Activated naive CD8-positive, alpha-beta T cell (primary cell): Measurements from ENCODE around the gene NXPH4.

Experiments
- H3K27ac Mint-ChIP-seq: one replicate; pipeline ENCODE4 v1.8.0; 2021; ENCODE audit warnings: mixed read lengths
- H3K27me3 Mint-ChIP-seq: one replicate; pipeline ENCODE4 v1.8.0; 2021; ENCODE audit warnings: mixed read lengths
- H3K36me3 Mint-ChIP-seq: one replicate; pipeline ENCODE4 v1.8.0; 2021; ENCODE audit warnings: mixed read lengths
- H3K4me1 Mint-ChIP-seq: one replicate; pipeline ENCODE4 v1.8.0; 2021; ENCODE audit warnings: low read depth, mixed read lengths
- H3K4me3 Mint-ChIP-seq: one replicate; pipeline ENCODE4 v1.8.0; 2021; ENCODE audit warnings: mild to moderate bottlenecking, mixed read lengths
- H3K9me3 Mint-ChIP-seq: one replicate; pipeline ENCODE4 v1.8.0; 2021; ENCODE audit warnings: low read depth, mixed read lengths

The NXPH4 gene

GRCh38 chr12:57179331-57180086 is 37.1 kb upstream of the NXPH4 start:
- Mint-ChIP-seq H3K9me3 (no peaks in the 10 kb centered on the region), H3K4me3 (no peak overlapping the region), H3K4me1 (peaks cover 2% of the 10 kb centered on the region), H3K27me3 (no peaks in the 10 kb centered on the region), H3K27ac (no peak overlapping the region), H3K36me3 (no peaks in the 10 kb centered on the region)

- H3K36me3 Mint-ChIP-seq = no peaks in the 10 kb centered on the region
- H3K4me3 Mint-ChIP-seq = no peak overlapping the region
- no peak overlapping the region for H3K27ac Mint-ChIP-seq
- peaks cover 2% of the 10 kb centered on the region for H3K4me1 Mint-ChIP-seq
- H3K27me3 Mint-ChIP-seq = no peaks in the 10 kb centered on the region
- no peaks in the 10 kb centered on the region for H3K9me3 Mint-ChIP-seq
Measured at GRCh38 chr12:57180321-57180989, 36.1 kb upstream of the NXPH4 start.

GRCh38 chr12:57181072-57181471 is 35.5 kb upstream of the NXPH4 start:
- Mint-ChIP-seq H3K9me3 (no peaks in the 10 kb centered on the region), H3K4me1 (peaks cover 2% of the 10 kb centered on the region), H3K27me3 (no peaks in the 10 kb centered on the region), H3K36me3 (no peaks in the 10 kb centered on the region), H3K4me3 (no peak overlapping the region), H3K27ac (no peak overlapping the region)

GRCh38 chr12:57181561-57182155 is 34.9 kb upstream of the NXPH4 start:
- no peaks in the 10 kb centered on the region for H3K36me3 Mint-ChIP-seq
- no peak overlapping the region for H3K27ac Mint-ChIP-seq
- H3K9me3 Mint-ChIP-seq = no peaks in the 10 kb centered on the region
- H3K4me3 Mint-ChIP-seq = no peak overlapping the region
- peaks cover 2% of the 10 kb centered on the region for H3K4me1 Mint-ChIP-seq
- H3K27me3 Mint-ChIP-seq = no peaks in the 10 kb centered on the region

GRCh38 chr12:57182918-57183575 is 33.5 kb upstream of the NXPH4 start:
- H3K27ac Mint-ChIP-seq = no peak overlapping the region
- no peak overlapping the region for H3K4me3 Mint-ChIP-seq
- no peaks in the 10 kb centered on the region for H3K36me3 Mint-ChIP-seq
- H3K27me3 Mint-ChIP-seq = no peaks in the 10 kb centered on the region
- no peaks in the 10 kb centered on the region for H3K9me3 Mint-ChIP-seq
- peaks cover 2% of the 10 kb centered on the region for H3K4me1 Mint-ChIP-seq

- H3K36me3 Mint-ChIP-seq = no peaks in the 10 kb centered on the region
- no peak overlapping the region for H3K27ac Mint-ChIP-seq
- no peaks in the 10 kb centered on the region for H3K9me3 Mint-ChIP-seq
- peaks cover 2% of the 10 kb centered on the region for H3K4me1 Mint-ChIP-seq
- no peaks in the 10 kb centered on the region for H3K27me3 Mint-ChIP-seq
- no peak overlapping the region for H3K4me3 Mint-ChIP-seq
Measured at GRCh38 chr12:57183939-57184725, 32.5 kb upstream of the NXPH4 start.

GRCh38 chr12:57185403-57185802 is 31.2 kb upstream of the NXPH4 start:
- no peaks in the 10 kb centered on the region for H3K27me3 Mint-ChIP-seq
- no peaks in the 10 kb centered on the region for H3K9me3 Mint-ChIP-seq
- peaks cover 2% of the 10 kb centered on the region for H3K4me1 Mint-ChIP-seq
- H3K4me3 Mint-ChIP-seq = no peak overlapping the region
- H3K36me3 Mint-ChIP-seq = no peaks in the 10 kb centered on the region
- H3K27ac Mint-ChIP-seq = no peak overlapping the region

GRCh38 chr12:57185906-57186508 is 30.6 kb upstream of the NXPH4 start:
- H3K4me1 Mint-ChIP-seq = peaks cover 2% of the 10 kb centered on the region
- no peak overlapping the region for H3K27ac Mint-ChIP-seq
- no peaks in the 10 kb centered on the region for H3K9me3 Mint-ChIP-seq
- no peak overlapping the region for H3K4me3 Mint-ChIP-seq
- H3K36me3 Mint-ChIP-seq = no peaks in the 10 kb centered on the region
- H3K27me3 Mint-ChIP-seq = no peaks in the 10 kb centered on the region

- Mint-ChIP-seq H3K27ac (no peak overlapping the region), H3K27me3 (no peaks in the 10 kb centered on the region)
Measured at GRCh38 chr12:57187222-57188089, 29.1 kb upstream of the NXPH4 start.

GRCh38 chr12:57188090-57188425 is 28.5 kb upstream of the NXPH4 start:
- Mint-ChIP-seq H3K4me3 (no peak overlapping the region), H3K27ac (no peak overlapping the region), H3K27me3 (no peaks in the 10 kb centered on the region), H3K9me3 (no peaks in the 10 kb centered on the region), H3K36me3 (no peaks in the 10 kb centered on the region), H3K4me1 (no peaks in the 10 kb centered on the region)

More at GRCh38 chr12:57187222-57188089, 29.1 kb upstream of the NXPH4 start:
- no peaks in the 10 kb centered on the region for H3K9me3 Mint-ChIP-seq
- H3K4me1 Mint-ChIP-seq = peaks cover 2% of the 10 kb centered on the region
- no peak overlapping the region for H3K4me3 Mint-ChIP-seq
- no peaks in the 10 kb centered on the region for H3K36me3 Mint-ChIP-seq

- Mint-ChIP-seq H3K4me1 (no peaks in the 10 kb centered on the region), H3K9me3 (no peaks in the 10 kb centered on the region), H3K36me3 (no peaks in the 10 kb centered on the region), H3K27me3 (no peaks in the 10 kb centered on the region), H3K4me3 (no peak overlapping the region), H3K27ac (no peak overlapping the region)
Measured at GRCh38 chr12:57190037-57190436, 26.6 kb upstream of the NXPH4 start.

- Mint-ChIP-seq H3K4me3 (no peak overlapping the region), H3K9me3 (no peaks in the 10 kb centered on the region), H3K36me3 (no peaks in the 10 kb centered on the region), H3K4me1 (no peaks in the 10 kb centered on the region), H3K27ac (no peak overlapping the region), H3K27me3 (no peaks in the 10 kb centered on the region)
Measured at GRCh38 chr12:57190821-57191220, 25.8 kb upstream of the NXPH4 start.

- Mint-ChIP-seq H3K9me3 (no peaks in the 10 kb centered on the region), H3K4me1 (no peaks in the 10 kb centered on the region), H3K27me3 (no peaks in the 10 kb centered on the region), H3K4me3 (no peak overlapping the region), H3K27ac (no peak overlapping the region), H3K36me3 (no peaks in the 10 kb centered on the region)
Measured at GRCh38 chr12:57191410-57191809, 25.2 kb upstream of the NXPH4 start.
